ENCODE data around the gene GJB3.
"Not testable (repeated sequence)": the region's sequence is repeated elsewhere in the genome, so short reads cannot be mapped to it uniquely, and the experiment has no call there.

The GJB3 gene

DNA sequence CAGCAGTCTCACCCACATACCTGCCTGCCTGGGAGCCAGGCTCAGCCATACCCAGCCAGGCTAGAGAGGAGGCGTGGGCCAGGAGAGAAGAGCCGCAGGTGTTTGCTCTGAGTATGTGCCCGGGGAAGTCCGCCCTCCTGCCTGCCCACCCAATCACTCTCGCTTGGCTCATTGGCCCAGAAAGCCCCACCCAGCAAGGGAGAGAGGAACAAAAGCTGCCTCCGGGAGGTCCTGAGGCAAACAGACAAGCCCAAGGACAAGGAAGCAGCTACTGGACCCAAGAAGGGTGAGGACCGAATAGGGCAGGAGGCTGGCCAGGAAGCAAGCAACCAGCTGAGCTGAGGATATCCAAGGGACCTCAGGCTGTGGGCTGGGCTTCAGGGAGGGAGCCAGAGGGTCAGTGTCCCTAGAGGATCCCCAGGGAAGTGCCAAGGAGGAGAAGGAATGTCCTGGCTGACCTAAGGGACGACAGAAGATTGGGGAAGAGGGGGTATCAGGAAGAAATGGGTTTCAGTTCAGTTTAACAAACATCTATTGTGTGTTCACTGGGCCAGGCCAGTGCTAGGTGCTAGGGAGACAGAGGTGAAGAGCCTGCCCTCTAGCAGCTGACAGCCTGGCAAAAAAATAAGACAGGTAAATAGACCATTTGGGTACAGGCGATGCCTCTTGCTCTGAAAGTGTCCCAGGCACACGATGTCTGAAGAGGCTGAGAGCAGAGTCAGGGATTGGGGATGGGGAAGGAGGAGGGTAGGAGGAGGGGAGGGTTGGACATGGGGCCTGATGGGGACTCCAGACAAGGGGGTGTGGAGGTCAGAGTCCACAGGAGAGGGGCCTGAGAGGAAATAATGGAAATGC lies 21.3 kb upstream of the GJB3 start, which contains the start of gene GJB4:
GJB4 (plus strand) TSS at position 238 of the 855 bp plus-strand sequence. CDS start 1,515 bp downstream, outside the sequence.
- DNase-seq (ENCODE audit: low read depth in 2 of 2): no peak

DNA sequence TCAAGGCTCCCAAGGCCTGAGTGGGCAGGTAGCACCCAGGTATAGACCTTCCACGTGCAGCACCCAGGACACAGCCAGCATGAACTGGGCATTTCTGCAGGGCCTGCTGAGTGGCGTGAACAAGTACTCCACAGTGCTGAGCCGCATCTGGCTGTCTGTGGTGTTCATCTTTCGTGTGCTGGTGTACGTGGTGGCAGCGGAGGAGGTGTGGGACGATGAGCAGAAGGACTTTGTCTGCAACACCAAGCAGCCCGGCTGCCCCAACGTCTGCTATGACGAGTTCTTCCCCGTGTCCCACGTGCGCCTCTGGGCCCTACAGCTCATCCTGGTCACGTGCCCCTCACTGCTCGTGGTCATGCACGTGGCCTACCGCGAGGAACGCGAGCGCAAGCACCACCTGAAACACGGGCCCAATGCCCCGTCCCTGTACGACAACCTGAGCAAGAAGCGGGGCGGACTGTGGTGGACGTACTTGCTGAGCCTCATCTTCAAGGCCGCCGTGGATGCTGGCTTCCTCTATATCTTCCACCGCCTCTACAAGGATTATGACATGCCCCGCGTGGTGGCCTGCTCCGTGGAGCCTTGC lies 19.7 kb upstream of the GJB3 start:
- DNase-seq (ENCODE audit: low read depth in 2 of 2): no peak

DNA sequence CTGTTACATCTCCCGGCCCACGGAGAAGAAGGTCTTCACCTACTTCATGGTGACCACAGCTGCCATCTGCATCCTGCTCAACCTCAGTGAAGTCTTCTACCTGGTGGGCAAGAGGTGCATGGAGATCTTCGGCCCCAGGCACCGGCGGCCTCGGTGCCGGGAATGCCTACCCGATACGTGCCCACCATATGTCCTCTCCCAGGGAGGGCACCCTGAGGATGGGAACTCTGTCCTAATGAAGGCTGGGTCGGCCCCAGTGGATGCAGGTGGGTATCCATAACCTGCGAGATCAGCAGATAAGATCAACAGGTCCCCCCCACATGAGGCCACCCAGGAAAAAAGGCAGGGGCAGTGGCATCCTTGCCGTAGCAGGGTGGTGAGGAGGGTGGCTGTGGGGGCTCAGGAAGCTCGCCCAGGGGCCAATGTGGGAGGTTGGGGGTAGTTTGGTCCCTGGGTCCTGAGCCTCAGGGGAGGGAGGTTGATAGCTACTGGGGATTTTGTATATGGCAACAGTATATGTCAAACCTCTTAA lies 19.2 kb upstream of the GJB3 start:
- no peak for DNase-seq (ENCODE audit: low read depth in 2 of 2)

DNA sequence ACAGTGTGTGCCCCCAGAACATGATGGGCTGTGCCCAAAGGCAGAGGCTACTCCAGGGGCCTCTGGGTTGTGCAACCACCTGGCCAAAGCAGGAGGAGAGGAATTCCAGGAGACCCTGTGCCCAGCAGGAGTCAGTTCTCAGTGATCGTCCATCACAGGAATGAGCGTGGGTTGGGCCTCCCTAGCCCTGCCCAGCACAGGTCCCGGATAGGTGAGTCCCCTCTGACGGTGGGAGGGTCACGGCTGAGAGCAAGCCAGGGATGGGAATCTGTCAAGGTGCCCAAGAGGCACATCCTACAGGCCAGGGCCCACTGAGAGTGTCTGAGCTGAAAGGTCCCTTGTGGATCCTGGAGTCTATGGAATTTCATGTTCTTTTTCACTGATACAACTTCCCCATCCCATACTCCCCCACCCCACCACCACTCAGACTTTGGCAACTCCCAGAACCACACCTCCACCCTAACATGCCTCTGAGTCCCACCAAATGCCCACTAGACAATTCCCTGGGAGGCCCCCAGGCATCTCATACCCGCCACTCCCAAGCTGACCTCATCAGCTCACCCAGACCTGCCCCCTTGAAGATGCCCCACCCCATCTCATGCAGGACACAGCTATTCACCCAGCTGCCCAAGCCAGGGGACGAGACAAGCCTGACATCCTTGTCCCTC lies 18.4 kb upstream of the GJB3 start:
- no peak for DNase-seq (ENCODE audit: low read depth in 2 of 2)

DNA sequence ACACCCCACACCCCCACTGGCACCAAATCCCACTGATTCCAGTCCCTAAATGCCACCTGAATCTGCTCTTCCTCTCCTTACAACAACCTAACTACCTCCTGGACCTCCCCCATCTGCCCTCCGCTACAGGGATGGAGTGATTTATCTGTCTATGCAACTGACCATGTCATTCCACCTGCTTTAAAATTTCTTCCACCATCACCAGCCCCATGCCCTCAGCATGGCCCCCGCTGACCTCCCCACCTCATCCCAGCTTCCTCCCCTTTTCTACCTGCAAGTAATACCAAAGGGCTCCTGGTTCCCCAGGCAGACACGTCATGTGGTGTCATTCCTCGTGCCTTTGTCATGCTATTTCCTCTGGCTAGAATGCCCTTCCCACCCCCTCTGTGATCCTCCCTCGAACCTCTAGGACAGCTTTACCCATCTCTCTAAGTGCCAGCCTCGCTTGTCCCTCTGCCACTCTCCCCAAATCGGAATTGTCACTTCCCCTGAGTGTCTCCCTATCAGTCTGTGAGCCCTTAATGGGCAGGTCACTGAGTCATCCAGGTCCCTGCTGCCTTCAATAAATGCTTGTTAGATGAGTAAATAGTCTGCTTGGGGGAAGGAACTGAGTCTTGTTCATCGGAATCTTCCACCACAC lies 17.8 kb upstream of the GJB3 start:
- no peak for DNase-seq (ENCODE audit: low read depth in 2 of 2)

DNA sequence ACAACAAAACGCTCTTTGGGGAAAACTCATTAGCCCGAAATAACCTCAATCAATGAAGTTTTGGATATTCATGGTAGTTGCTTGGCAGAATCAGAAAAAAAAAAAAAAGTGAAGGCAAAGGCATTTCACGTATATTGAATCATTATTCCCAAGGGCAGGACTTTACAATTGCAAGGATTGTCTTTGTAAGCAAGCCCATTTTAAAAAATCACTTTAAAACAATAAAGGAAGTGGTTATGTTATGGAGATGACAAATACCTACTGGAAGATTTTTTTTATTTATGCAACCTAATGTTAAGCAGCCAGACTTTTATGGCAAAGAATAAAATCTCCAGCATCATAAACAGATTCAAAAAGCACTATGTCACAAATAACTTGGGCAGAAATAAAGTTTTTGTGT lies 12.2 kb upstream of the GJB3 start:
- DNase-seq (ENCODE audit: low read depth in 2 of 2): no peak

DNA sequence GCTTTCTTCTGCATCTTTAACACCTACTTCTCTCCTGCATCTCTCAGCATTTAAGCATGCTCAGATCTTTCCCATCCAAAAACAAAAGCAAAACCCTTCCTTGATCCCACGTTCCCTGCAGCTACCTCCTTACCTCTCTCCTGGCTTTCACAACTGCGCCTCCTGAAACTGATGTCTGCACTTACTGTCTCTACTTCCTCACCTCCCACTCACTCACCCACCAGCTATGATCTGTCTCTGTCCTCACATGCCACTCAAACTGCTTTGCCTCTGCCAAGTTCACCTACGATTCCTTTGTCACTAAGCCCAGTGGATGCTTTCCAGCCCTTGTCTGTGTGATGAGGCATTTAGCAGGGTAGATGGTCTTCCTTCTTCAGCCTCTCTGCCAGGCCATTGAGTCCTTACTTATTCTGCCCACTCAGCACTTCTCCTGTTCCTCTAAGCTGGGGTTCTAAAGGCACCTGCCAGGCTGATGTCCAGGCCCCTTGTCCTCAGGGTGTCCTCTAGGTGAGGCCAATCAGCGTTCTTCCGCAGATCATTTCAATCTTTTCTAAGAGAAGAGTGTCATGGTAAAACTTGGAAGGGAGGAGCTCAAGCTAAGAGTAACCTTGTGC lies 10.0 kb upstream of the GJB3 start:
- no peak for DNase-seq (ENCODE audit: low read depth in 2 of 2)

DNA sequence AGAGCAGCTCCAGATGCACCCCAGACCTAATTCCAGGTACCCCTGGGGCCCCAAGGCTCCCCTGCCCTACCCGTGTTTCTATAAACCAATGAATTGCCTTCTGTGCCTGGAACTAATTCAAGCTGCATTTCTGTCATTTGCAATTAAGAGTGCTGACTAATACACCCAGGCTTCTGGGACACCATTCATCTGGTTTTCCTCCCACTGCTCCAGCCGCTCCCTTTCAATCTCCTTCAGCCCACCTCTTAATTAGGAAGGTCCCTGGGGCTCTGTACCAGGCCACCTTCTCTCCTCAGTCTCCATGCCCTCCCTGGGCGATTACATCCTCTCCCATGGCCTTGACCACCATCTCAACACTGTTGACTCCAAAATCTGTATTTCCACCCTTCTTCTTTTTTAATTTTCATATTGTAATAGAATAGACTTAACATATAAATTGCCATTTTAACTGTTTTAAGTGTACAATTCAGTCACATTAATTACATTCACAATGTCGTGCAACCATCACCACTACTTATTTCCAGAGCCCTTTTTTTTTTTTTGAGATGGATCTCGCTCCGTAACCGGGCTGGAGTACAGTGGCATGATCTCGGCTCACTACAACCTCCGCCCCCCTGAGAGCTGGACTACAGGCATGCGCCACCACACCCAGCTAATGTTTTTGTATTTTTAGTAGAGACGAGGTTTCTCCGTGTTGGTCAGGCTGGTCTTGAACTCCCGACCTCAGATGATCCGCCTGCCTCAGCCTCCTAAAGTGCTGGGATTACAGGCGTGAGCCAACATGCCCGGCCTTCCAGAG lies 9.2 kb upstream of the GJB3 start:
- no peak for DNase-seq (ENCODE audit: low read depth in 2 of 2)

DNA sequence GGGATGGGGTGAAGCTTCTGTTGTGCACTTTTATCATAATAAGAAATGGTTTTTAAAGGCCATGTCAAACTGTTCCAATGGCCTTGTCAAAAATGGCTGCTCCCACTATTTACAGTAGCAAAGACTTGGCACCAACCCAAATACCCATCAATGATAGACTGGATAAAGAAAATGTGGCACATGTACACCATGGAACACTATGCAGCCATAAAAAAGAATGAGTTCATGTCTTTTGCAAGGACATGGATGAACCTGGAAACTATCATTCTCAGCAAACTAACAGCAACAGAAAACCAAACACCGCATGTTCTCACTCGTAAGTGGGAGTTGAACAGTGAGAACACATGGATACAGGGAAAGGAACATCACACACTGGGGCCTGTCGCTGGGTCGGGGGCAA lies 7.9 kb upstream of the GJB3 start:
- not testable (repeated sequence) for DNase-seq (ENCODE audit: low read depth in 2 of 2)

DNA sequence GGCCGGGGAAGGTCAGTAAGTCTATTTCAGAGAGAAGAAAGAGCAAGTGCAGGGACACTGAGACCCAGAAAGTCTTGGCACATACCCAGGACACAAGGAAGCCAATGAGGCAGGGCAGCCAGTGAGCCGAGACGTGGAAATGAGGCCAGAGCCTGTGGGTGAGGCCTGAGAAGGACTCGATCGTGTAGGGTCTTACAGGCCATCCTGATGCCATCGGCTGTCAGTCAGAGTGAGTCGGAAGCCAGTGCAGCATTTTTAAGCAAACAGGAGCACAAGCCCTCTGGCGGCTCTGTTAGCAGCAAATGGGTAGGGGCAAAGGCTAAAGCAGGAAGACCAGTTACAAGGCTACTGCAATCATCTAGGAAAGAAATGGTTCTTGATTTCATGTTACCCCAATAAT lies 6.1 kb upstream of the GJB3 start:
- no peak for DNase-seq (ENCODE audit: low read depth in 2 of 2)

DNA sequence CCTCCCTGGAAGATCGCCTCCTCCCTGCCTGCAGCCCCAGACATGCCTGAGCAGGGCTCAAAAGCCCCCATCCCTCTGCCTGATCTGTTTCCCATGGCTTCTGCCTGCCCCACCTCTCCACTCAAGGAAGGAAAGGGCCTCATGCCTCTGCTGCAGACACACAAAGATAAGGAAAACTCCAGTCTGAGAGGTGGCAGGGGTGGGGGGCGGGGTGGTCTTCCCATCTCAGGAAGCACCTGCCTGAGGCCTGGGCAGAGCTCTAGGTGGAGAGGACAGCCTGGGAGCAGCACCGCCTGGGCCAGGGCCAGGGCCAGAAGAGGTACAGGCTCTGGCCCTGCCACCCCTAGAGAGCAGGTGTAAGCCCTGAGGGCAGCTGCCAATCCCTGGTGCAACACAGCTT lies 4.1 kb upstream of the GJB3 start:
- no peak for DNase-seq (ENCODE audit: low read depth in 2 of 2)

DNA sequence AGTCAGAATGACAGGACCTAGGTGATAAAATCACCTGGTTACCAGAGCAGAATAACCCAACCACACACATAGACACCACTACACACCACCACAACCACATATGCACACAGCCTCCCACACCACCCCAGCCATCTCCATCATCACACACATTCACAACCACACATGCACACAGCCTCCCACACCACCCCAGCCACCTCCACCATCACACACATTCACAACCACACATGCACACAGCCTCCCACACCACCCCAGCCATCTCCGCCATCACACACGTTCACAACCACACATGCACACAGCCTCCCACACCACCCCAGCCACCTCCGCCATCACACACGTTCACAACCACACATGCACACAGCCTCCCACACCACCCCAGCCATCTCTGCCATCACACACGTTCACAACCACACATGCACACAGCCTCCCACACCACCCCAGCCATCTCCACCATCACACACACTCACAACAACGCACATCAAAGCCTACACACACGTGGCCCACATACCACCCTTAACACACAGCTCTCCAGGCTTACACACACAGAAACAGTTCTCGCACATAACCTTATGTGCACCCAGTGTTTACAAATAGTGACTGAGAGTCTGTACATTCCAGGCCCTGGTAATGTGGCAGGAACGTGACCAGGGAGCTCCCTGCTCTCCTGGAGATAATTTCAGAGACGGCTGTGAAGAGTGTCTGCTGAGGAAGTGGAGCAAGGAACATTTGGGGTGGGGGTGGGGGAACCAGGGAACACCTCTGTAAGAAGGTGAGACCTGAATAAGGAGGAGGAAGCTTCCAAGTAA lies 3.3 kb upstream of the GJB3 start:
- DNase-seq (ENCODE audit: low read depth in 2 of 2): no peak

DNA sequence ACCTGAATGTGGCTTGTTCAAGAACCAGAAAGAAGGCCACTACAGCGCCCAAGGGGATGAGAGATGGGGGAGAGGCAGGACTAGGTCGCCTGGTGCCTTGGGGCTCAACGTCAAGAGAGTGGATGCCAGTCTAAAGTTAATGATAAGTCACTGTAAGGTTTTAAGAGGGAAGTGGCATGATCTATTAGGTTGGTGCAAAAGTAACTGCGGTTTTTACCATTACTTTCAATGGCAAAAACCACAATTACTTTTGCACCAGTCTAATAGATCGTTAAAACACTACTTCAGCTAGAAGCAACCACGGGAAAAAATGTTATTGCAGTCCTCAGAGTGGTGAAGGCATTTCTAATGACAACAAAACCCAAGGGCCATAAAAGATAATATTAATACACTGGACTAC lies 2.6 kb upstream of the GJB3 start:
- DNase-seq (ENCODE audit: low read depth in 2 of 2): no peak

DNA sequence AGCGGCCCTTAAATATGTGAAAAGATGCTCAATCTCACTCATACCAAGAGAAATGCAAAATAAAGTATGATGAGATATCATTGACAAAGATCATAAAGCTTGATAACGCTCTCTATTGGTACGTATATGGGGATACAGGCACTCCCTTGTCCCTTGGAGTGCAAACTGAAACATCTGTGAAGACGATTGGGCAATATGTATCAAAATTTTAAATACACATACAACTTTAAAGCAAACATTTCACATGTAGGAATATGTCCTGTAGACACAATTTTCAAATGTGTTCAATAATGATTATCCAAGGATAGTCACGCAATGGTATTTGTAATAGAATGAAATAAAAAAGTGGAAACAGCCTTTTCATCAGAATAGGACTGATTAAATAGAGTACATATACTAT lies 2.0 kb upstream of the GJB3 start:
- DNase-seq (ENCODE audit: low read depth in 2 of 2): no peak

DNA sequence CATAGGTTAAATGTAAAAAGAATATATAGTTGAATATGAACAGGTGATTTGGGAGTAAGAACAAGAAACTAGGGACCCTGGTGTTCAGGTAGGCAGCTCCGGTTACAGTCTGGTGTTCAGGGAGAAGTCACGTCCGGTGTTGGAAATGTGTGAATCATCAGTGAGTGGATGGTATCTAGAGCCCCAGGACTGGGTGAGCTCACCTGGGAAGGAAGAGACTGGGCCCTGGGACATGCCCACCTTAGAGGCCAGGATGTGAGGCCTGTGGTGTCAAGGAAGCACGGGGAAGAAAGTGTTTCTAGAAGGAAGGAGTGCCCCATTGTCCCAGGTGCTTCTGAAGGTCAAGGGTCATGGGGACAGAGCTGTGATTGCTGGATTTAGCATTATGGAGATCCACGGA lies 1.5 kb upstream of the GJB3 start:
- no peak for DNase-seq (ENCODE audit: low read depth in 2 of 2)

DNA sequence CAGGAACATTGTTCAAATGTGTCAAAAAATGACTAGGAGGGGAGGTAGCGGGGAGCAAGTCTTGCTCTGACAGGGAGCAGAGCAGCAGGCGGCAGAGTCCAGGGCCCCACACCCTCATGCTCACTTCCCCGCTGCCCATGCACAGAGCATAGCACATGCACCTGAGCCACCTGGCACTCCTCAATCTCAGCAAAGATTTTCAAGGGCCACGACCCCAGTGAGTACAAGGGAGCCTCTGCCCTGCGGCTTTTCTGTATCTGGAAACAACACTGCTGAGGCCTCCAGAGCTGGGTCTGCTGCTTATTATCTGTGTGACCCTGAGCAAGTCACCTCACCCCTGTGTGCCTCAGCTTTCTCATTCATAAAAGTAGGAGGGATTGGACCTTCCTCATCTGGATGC lies 1.1 kb upstream of the GJB3 start:
- no peak for DNase-seq (ENCODE audit: low read depth in 2 of 2)

DNA sequence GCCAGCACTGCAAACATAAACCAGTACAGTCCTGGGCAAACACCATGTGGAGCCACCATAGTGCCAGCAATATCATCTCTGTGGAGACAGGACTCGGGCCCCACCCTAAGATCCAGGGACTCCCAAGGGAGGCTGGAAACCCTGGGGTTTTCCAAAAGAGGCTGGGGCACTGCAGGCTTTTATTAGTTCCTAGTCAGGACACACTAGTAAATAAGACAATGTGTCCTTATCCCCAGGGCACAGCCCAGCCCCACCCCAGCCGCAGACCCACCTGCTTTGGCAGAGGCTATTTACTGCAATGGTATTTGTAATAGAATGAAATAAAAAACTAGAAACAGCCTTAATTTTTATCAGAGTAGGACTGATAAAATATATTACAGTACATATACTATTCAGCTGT lies 486 bp upstream of the GJB3 start:
- no peak for DNase-seq (ENCODE audit: low read depth in 2 of 2)

DNA sequence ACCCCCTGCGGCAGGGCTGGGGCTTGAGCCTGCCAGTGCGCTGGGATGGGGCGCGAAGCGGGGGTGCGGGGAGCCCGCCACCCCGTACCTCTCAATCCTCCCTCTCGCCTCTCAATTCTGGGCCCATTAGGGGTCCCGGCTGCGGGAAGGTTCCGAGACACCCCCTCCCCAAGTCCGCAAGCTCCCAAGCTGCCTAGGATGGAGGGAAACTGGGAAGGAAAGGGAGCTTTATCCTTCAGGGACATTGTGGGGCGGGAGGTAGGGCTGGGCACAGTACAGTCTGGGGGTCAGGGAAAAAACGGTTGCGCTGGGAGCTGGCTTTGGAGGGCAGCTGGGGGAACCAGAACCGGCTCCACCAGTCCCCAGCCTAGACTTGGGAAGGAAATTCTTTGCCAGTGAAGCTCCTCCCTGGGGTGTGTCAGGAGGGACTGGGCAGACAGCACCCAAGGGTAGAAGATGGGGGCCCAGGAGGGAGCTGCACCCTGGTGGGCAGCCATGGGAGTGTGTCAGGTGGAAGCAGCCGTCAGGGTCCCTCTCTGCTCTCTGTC lies 904 bp downstream of the GJB3 start:
- DNase-seq (ENCODE audit: low read depth in 2 of 2): no peak

DNA sequence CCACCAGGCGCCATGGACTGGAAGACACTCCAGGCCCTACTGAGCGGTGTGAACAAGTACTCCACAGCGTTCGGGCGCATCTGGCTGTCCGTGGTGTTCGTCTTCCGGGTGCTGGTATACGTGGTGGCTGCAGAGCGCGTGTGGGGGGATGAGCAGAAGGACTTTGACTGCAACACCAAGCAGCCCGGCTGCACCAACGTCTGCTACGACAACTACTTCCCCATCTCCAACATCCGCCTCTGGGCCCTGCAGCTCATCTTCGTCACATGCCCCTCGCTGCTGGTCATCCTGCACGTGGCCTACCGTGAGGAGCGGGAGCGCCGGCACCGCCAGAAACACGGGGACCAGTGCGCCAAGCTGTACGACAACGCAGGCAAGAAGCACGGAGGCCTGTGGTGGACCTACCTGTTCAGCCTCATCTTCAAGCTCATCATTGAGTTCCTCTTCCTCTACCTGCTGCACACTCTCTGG lies 3.8 kb downstream of the GJB3 start:
- DNase-seq (ENCODE audit: low read depth in 2 of 2): no peak

All from fibroblast of skin of left biceps (primary cell).